SH-SY5Y (cell line): ENCODE measurements around the gene ENOX1.

Experiments used
- GATA2 ChIP-seq: IDR thresholded peaks from 2 replicates; pipeline ENCODE4 v1.6.1; 2011; ENCODE audit warnings: mild to moderate bottlenecking, low read depth, low read length
- GATA3 ChIP-seq: IDR thresholded peaks from 2 replicates; pipeline ENCODE4 v1.6.1; 2011; ENCODE audit warnings: low read depth, mild to moderate bottlenecking, low read length, moderate library complexity

- no peak for TF ChIP-seq GATA3
- no peak for TF ChIP-seq GATA2
These were observed 384.4 kb downstream of the ENOX1 start for GRCh38 chr13:43402380-43402779.
